ENCODE measurements around the gene CRHR1.

Gene CRHR1

DNA sequence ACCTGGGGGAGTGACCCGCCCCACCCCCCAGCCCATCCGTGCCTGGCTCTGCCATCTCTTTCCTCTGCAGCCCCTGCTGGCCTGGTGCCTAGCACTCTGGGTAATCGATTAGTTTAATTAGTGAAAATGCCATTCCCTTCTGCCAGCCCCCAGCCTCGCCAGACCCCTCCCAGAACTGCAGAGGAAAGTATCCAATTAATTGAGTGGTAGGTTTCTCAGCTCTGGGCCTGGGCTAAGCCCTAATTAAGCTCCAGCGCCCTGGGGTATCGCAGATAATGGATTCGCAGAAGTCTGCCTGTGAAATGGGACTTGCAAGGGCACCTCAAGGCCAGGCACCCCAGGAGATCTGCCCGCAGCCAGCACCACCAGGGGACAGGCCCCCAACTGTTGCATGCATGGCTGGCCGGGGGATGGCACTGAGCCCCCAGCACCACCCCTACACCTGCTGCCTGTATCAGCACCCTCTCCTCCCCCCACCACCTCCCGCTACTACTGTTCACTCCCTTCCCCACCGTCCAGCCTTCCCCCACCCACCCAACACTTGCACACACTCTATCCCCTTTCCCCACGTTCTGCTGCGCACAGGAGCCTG, 40.9 kb downstream of the CRHR1 start:
- no peak for DNase-seq

DNA sequence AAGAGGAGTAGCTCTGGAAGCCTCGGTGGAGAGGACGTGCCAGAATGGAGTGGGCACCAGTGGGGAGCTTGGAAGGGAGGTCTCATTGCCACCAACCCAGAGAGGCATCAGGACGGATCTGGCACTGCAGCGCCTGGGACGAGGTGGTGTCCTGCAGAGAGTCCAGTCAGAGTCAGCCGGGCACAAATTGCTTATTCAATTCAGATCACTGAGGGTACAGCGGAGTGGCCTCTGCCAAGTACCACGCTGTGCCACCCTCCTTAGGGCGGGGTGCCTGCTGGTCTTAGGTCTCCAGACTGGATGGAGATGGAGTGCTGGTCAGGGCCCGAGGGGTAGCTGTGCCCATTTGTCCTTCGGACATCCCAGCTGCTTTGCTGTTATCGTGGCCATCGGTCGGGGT, 41.7 kb downstream of the CRHR1 start:
- DNase-seq: no peak

DNA sequence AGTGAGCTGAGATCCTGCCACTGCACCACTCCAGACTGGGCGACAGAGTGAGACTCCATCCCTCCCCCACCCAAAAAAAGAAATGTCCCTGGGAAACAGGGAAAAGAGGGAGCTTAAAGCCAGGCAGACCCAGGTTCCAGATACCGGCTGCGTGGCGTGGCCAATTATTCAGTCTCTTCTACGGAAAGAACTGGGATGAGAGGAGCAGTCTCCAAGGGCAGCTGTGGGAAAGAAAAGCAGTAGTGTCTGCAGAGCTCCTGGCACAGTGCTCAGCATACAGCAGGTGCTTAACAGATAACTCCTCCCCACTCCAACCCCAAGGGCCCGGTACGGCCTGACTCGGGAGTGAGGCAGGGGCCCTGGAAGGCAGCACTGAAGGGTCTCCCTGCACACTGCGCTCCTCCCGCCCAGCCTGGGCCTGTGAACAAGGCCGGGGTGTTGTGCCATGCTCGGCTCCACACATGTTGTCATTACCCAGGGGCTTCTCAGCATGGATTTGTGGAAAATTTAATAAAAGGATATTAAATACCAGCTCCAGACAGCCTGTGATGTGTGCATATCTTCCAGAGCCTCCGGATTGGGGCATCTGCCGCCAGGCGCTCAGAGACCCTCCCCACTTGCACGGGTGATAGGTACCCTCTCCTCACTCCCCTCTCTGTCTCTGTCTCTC, 42.9 kb downstream of the CRHR1 start:
- no peak for DNase-seq

DNA sequence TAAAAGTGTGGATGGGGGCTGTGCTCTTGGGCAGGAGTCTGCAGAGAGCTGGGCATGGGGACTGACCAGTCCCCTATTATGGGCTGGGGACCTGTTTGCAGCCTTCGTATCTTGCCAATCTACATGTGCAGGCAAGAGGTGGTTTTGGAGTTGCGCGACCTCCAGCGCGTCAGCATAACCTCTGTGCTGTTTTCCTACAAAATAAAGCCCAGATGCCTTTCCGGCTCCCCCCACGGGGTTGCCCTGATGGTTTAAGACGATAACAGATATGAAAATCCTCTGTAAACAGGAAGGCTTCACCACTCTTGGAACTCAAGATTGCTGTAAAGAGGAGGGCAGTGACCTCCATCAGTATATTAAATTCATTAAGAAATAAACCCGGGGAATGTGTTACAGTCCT, 44.1 kb downstream of the CRHR1 start:
- no peak for DNase-seq

DNA sequence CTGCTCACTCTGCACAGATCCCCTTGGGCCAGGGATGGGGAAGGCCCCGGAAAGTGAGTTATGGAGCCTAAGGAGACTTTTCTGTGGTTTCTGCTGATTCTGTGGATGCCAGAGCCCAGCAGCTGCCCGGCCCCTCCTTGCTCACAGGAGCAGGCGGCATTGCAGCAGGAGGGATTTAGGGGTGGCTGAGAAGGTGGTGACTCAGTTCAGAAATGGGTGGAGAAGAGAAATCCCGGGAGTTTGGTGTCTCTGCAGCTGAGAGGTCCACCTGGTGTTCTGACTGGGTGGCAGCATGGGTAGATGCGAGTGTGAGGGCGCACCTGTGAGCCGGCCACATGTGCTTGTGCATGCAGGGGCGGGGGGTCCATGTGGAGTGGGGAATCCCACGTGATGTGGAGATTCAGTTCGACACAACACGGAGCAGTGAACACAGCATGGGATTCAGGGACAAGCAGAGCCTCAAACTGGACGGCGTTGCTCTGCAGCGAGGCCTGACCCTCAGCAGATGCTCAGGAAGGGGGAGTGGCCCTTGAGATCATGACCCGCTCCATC, 44.5 kb downstream of the CRHR1 start:
- no peak for DNase-seq

DNA sequence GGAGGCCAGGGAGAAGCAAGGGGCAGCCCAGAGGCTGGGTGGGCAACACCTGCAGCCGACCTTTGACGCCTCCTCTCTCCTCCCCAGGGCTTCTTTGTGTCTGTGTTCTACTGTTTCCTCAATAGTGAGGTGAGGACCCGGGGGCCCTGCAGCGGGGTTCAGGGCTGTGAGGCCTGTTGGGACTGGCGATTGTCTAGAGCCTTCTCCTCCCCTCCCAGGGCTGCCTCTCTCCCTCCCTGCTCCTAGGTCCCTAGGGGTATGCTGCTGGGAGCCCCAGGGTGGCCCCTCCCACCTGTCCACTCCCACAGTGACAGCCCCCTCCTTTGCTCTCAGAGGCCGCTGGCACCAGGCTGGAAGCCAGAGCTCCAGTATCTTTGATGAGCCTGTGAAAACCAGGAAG, 49.8 kb downstream of the CRHR1 start:
- no peak for DNase-seq

DNA sequence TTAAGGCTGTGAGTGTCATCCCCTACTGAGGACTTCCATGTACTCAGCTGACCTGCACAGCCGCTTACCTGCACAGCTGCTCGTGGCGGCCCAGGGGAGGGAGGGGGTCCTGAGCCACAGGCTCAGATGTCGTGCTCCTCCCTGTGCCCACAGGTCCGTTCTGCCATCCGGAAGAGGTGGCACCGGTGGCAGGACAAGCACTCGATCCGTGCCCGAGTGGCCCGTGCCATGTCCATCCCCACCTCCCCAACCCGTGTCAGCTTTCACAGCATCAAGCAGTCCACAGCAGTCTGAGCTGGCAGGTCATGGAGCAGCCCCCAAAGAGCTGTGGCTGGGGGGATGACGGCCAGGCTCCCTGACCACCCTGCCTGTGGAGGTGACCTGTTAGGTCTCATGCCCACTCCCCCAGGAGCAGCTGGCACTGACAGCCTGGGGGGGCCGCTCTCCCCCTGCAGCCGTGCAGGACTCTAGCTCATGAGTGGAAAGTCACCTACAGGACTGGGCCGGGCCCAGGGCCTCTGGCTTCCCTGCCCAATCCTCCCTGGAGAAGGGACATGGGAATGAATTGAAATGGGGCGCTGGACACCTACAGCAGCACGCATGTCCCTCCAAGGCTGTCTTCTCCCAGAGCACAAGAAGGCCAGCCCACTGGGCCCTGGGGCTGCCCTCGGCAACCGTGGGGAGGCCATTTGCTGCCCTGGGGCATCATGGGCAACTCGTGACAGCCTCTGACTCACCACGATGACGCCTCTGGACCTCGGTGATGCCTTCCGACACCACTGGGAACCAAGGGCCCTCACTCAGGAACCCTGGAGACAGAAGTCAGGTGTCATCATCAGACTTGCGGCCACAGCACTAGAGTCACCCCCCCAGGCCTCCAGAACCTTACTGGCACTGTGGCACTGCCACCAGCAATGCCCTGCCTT, 50.6 kb downstream of the CRHR1 start:
- DNase-seq: no peak

DNA sequence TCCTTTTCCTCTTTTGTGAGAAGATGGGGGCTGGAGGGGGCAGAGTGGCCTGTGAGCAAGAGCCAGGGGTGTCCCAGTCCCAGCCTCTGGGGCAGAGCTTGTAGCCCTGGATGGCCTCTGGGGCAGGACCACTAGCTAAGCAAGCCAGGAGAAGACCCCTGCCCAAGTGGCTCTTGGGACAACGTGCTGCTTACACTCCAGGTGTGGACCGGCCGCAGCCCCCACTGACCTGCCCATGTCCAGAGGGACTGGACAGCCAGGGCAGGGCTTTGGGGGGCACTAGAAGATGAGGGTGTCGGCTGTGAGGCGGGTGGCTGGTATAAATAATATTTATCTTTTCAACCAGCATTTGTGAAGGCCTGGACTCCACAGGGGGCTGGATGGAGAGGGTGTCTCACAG, 51.4 kb downstream of the CRHR1 start:
- DNase-seq: no peak

DNA sequence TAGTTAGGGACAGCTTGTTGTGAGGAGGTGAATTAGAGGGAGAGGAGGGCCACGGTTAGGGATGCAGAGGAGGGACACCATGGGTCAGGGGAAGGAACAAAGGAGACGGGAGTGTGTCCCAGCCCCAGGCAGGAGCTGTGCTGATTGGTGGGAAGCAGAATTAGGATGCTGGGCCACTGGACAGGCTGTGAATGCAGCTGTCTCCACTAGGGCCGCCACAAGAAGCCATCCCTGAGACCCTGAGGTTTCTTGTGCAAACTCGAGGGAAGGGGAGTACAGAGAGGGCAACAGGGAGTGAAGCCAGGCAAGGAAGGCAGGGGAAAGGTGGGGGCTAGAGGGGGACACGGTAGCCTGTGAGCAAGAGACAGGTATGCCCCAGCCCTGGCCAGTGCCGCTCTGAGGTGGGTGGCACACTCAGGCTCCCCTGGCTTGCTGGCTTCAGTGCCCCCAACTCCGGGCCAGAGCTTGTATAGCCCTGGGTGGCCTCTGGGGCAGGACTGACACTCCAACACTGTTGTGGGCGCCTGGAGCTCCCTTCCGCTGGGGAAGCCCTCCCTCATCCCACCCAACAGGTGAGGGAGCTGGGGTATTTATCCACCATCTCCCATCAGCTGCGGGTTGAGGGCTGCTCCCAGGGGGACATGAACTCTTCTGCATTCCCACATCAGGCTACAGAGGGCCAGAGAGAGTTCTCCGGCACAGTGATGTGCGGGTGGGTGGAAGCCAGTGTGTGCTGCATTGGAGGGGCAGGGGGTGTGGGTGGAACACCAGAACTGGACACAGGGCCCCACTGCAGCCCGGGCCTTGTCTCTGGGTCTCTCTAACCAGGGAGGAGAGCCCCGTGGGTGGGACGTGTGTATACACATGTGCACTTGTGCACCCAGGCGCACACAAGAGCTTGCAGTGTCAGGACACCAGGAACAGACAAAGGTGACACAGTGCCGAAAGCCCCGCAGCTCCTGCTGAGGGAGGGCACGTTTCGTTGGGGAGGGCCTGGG, 52.2 kb downstream of the CRHR1 start:
- DNase-seq: no peak

DNA sequence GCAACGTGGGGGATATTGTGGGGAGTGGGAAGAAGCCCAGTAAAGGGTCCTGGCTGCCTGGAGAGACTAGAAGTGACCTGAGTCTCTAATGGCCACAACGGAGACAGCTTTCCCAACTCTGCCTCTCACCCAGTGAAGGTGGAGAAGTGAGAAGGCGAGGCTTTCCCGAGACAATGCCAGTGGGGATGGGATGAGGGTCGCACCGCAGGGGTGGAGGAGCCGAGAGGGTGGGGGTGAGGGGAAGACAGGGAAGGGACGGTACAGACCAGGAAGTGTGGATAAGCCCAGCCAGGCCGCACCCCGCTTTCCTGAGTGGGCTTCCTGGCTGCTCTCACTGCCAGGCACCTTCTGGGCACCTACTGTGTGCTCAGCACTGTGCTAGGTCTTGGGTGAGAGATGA, 53.1 kb downstream of the CRHR1 start:
- DNase-seq: no peak

DNA sequence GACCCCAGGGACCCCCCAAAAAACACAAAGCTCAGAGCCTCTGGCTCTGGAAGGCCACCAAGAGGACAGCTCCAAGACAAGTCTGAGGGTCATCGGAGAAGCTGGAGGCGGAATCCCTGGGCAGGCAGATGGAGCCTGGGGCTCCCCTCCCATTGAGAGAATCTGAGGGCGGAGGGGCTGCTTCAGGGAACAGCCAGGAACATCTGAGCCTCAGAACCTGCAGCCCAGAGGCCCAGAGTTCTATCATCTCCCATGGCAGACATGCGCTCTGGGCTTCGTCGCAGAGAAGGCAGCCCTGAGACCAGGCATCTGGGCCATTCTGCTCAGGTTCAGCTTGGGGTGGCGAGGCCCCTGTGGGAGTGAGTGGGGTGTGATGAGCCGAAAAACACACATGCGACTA, 53.5 kb downstream of the CRHR1 start:
- no peak for DNase-seq

DNA sequence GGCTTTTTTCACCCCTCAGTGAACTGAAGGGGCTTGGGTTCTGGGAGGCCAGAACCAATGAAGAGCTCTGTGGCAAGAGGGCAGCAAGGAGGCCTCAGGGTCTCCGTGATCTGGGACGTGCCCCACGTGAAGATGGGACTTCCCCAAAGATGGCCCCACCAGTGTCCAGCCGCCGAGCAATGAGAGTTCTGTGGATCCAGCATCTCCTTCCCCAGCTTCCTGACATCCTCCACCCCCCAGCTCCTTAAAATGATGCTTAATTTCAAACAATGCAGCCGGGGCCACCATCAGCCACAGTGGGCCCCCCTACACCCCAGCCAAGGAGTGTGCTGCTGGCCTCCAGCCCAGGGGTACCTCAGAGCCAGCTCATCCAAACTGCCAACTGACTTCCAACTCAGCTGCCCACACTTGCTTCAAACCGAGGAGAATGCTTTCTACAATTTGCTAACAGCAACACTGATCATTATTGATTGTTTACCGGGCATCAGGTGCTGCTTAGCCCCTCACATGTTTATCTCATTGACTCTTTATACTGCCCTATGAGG, 54.7 kb downstream of the CRHR1 start:
- no peak for DNase-seq

DNA sequence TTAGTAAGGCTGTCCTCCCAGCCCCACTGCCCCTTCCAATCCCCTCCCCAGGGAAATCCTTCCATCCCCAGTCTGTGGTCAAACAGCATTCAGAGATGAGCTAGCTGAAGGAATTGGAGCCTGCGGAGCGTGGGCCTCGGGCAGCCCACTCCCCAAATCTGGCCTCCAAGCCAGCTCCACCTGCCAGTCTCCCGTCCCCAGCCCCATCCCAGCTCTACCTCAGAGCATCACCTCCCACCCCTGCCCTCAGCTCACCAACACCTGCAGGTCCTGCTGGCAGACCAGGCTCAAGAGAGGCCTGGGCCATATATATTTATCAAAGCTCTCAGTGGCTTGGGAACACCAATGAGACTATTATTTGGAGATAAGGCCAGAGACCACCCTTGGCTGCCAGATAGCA, 55.3 kb downstream of the CRHR1 start:
- no peak for DNase-seq

DNA sequence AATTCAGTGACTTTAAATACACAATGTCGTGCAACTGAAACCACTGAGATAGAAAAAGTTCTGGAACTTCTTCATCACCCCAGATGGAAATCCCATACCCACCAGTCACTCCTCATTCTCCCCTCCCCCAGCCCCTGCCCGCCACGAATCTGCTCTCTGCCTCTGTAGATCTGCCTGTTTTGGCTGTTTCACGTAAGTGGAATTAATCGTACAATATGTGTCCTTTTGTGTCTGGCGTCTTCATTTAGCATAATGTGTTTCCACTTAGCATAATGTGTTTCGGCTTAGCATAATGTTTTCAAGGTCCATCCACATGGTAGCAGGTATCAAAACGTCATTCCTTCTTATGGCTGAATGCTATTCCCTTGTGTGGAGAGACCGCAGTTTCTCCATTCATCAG, 57.1 kb downstream of the CRHR1 start:
- no peak for DNase-seq

DNA sequence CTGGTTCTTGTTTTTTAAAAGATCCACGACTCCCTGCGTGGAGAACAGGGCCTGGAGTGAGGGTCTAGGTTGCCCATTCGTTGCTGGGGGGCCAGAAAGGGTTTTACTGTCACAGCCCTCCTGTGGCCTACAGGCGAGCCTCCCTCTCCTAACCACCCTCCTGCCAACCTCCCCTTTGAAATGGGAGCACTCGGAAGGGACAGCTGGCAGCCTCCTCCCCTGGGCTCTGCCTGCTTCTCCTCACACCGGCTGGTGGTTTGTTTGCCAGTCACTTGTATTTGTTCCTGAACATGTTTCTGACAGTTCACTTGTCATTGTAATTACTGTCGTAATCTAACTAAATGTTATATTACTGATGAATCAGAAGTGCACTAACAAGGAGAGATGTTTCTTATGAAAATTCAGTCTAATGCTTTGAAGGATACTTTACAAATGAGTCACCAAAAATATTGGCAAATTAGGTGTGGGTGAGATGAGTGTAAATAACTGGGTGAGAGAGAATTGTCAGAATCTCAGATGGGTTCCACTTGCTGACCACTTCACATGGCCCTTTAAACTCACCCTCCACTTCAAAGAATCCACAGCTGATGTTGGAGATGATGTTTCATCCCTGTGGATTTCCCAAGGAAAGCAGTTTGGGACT, 57.9 kb downstream of the CRHR1 start:
- DNase-seq: peak; percentile 12 to 67

DNA sequence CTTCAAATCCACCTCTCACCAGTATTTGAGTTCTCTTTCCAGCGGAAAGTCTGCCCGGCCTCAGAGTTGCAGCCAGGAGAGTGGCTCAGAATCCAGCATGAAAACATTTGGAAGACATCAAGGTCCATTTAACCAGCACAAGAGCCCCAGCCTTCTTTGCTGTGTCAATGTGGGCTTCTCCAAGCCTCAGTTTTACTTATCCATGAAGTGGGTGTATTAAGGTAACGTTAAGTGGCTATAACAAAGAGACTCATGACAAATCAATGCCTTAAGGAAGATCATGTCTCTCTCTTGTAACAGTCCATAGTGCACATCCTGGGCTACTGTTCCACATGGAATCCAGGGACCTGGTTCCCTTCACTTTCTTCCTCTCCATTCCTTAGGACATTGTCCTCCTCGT, 59.6 kb downstream of the CRHR1 start:
- no peak for DNase-seq

DNA sequence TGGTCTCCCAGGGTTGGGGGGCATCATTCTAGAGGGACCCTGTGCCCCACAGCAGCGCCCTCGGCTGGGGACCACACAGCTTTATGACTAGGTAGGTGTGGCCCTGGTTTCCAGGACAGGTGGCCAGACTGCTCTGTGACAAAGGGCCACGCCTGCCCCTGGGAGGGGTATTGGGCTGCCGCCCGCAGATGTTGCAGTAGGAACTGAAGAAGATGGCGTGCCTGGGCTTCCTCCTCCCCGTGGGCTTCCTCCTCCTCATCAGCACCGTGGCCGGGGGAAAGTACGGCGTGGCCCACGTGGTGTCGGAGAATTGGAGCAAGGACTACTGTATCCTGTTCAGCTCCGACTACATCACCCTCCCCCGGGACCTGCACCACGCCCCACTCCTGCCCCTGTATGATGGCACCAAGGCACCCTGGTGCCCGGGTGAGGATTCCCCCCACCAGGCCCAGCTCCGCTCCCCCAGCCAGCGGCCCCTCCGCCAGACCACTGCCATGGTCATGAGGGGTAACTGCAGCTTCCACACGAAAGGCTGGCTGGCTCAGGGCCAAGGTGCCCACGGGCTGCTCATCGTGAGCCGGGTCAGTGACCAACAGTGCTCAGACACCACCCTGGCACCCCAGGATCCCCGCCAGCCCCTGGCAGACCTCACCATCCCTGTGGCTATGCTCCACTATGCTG, 60.7 kb downstream of the CRHR1 start, which contains the start of gene SPPL2C:
TSS of gene SPPL2C (plus strand) at position 187 of the 681 bp plus-strand sequence. CDS start at position 213, 26 bp downstream.
- no peak for DNase-seq

DNA sequence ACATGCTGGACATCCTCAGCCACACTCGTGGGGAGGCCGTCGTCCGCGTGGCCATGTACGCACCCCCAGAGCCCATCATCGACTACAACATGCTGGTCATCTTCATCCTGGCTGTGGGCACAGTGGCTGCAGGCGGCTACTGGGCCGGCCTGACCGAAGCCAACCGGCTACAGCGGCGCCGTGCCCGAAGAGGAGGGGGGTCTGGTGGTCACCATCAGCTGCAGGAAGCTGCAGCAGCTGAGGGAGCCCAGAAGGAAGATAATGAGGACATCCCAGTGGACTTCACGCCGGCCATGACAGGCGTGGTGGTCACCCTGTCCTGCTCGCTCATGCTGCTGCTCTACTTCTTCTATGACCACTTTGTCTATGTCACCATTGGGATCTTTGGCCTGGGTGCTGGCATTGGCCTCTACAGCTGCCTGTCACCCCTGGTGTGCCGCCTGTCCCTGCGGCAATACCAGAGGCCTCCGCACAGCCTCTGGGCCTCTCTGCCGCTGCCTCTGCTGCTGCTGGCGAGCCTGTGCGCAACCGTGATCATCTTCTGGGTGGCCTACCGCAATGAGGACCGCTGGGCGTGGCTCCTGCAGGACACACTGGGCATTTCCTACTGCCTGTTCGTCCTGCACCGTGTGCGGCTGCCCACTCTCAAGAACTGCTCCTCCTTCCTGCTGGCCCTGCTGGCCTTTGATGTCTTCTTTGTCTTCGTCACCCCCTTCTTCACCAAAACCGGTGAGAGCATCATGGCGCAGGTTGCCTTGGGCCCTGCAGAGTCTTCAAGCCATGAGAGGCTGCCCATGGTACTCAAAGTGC, 61.5 kb downstream of the CRHR1 start:
- no peak for DNase-seq

DNA sequence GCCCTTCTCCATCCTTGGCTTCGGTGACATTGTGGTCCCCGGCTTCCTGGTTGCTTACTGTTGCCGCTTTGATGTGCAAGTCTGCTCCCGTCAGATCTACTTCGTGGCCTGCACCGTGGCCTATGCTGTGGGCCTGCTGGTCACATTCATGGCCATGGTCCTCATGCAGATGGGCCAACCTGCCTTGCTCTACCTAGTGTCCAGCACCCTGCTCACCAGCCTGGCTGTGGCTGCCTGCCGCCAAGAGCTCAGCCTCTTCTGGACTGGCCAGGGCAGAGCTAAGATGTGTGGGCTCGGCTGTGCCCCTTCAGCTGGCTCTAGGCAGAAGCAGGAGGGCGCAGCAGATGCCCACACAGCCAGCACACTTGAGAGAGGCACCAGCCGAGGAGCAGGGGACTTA, 62.1 kb downstream of the CRHR1 start:
- DNase-seq: no peak

DNA sequence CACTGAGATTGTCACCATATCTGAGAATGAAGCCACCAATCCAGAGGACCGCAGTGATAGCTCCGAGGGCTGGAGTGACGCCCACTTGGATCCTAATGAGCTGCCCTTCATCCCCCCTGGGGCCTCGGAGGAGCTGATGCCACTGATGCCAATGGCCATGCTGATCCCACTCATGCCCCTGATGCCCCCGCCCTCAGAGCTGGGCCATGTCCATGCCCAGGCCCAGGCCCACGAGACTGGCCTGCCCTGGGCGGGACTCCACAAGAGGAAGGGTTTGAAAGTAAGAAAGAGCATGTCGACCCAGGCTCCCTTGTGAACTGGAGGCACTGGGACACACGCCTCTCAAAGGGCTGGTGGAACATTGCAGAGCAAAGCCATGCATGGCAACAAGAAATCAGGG, 62.5 kb downstream of the CRHR1 start:
- no peak for DNase-seq

Measured in NCI-H446 (cell line).